IPS DF 6.9 (cell line): ENCODE results near the gene PRKCE.

Experiments
- DNase-seq: peaks from one replicate; pipeline ENCODE4 v3.0.0-alpha.2; 2013; ENCODE audit warnings: low read depth, low spot score
- H3K27ac ChIP-seq: one replicate; pipeline ENCODE4 v1.5.1; 2013; ENCODE audit warnings: low read length, control low read depth
- H3K27me3 ChIP-seq: 2 replicates; pipeline ENCODE4 v1.6.1; 2013; ENCODE audit warnings: mild to moderate bottlenecking, low read length; ENCODE audit not compliant: control insufficient read depth, insufficient read depth
- H3K36me3 ChIP-seq: 2 replicates; pipeline ENCODE4 v1.6.1; 2013; ENCODE audit warnings: low read length; ENCODE audit not compliant: control insufficient read depth, insufficient read depth
- H3K4me1 ChIP-seq: 2 replicates; pipeline ENCODE4 v1.6.1; 2013; ENCODE audit warnings: low read length; ENCODE audit not compliant: control insufficient read depth, insufficient read depth
- H3K4me3 ChIP-seq: 2 replicates; pipeline ENCODE4 v1.5.1; 2013; ENCODE audit warnings: mild to moderate bottlenecking, low read length
- H3K9me3 ChIP-seq: 2 replicates; pipeline ENCODE4 v1.6.1; 2013; ENCODE audit warnings: low read length, inconsistent platforms; ENCODE audit not compliant: control insufficient read depth, insufficient read depth
- WGBS: extraction: QIAGEN DNeasy Blood & Tissue Kit; methylation state at CpG from one replicate; pipeline ENCODE4 v1.1.7; 2013; ENCODE audit warnings: mixed read lengths, missing lambda C conversion rate; ENCODE audit not compliant: insufficient read length, insufficient coverage; 5-methylcytosine and 5-hydroxymethylcytosine counted together

The PRKCE gene

DNA sequence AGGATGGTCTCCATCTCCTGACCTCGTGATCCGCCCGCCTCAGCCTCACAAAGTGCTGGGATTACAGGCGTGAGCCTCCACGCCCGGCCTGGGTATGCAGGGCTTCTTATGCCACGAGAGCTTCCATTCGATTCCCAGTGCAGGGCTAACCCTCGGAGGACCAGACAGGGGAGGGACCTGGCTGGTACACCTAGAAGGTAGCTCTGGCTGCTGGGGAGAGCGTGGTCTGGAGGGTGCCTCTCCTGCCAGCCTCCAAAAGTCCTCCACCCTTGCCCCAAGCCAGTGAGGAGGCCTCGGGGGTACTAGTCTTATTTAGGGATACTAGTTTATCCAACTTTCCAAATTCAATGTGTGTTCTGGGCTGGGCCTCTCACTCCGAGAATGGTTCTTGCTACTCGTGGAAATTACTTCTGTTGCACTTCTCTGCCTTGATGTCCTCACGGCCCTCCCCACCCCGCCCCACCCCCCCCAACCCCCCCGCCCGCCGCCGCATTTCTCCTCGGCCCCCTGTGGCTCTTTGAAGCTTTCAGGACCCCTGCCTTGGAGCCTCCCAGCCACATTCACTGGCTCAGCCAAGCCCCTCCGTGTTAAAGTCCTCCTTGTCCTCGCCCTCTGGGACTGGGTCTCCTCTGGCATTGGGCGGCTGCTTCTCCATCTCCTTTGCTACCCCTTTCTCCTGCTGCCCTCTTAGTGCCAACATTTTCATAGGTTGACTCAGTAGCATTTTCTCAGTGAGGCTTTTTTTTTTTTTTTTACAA is 502.7 kb downstream of the PRKCE start:
- H3K27me3 ChIP-seq: no peaks in the 10 kb centered on the region
- no CpG with 5 or more reads among the region's 23 CpGs for WGBS
- no peaks in the 10 kb centered on the region for H3K4me1 ChIP-seq
- no peak overlapping the region for H3K4me3 ChIP-seq
- no peak for DNase-seq
- no peaks in the 10 kb centered on the region for H3K36me3 ChIP-seq
- H3K9me3 ChIP-seq: no peaks in the 10 kb centered on the region
- H3K27ac ChIP-seq: no peak overlapping the region

DNA sequence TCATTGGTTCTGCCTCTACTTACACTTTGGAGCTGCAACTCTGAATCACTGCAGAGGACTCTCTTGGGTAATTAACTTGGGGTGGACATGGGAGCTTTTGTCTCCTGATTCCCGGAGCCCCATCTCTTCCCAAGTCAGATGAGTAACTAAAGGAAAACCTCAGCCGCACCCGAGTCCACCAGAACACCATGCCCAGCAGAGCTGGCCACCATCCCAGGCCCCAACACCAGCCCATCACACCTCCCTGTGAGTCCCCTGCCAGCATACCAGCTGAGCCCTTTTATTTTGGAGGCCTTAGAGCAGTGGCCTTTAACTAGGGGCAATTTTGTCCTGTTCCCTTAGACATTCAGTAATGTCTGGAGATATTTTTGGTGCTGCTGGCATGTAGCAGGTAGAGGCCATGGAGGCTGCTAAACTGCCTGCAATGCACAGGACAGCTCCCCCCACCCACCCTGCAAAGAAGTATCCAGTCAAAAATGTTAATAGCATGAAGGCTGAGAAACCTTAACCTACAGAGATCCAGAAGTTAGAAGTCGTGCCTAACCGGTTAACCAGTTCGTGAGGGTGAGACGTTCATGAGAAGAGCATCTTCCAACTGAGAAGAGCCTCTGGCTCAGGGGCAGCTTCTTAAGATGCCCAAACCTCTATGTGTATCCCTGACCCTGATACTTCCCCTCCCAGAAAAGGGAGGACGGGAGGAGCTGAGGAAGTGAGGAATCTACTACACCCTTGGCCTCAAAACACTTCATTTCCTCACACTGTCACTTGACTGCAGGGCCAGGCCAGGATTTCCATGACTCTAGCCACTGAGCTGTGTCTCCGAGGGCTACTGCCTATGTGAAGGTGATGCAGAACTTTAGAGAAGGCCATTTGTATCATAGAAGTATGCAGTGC is 505.8 kb downstream of the PRKCE start:
- no peaks in the 10 kb centered on the region for H3K27me3 ChIP-seq
- H3K4me3 ChIP-seq: no peak overlapping the region
- H3K9me3 ChIP-seq: no peaks in the 10 kb centered on the region
- H3K4me1 ChIP-seq: no peaks in the 10 kb centered on the region
- no peak overlapping the region for H3K27ac ChIP-seq
- H3K36me3 ChIP-seq: no peaks in the 10 kb centered on the region
- DNase-seq: no peak
- no CpG with 5 or more reads among the region's 9 CpGs for WGBS

DNA sequence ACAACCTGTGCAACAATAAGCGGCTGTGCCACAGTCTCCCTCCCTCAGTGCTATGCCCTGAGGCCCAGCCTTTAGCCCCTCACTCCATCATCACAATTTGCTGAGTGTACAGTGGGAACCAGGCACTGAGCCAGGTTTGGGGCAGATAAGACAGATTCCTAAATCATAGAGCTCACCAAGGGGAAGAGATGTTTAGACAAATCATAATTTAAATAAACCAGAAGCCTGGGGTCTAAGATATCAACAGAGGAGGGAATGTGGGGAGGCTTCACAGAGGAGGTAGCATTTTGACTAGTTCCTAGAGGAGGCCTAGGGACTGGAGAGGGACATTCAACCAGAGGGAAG is 506.5 kb downstream of the PRKCE start:
- H3K4me3 ChIP-seq: no peak overlapping the region
- no peak for DNase-seq
- no peak overlapping the region for H3K27ac ChIP-seq
- H3K4me1 ChIP-seq: no peaks in the 10 kb centered on the region
- no CpG with 5 or more reads among the region's 1 CpG for WGBS
- no peaks in the 10 kb centered on the region for H3K36me3 ChIP-seq
- no peaks in the 10 kb centered on the region for H3K27me3 ChIP-seq
- H3K9me3 ChIP-seq: no peaks in the 10 kb centered on the region

DNA sequence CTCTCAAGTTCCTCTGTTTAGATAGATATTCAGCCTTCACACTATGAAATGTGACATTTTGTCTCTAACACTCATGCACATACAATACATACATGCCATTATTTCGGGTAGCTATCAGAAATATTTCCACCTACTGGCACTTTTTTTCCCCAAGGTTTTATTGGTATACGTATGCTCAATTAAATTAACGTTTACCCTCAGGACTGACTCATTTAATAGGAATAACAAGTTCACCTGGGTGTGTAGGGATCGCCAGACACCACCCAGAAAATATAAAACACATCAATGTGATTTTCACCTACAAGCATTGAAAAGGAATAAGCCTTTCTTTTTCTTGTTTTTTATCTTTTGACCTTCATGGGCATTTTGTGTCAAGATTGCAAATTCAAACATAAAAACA is 507.2 kb downstream of the PRKCE start:
- Histone ChIP-seq H3K27me3 (no peaks in the 10 kb centered on the region), H3K27ac (no peak overlapping the region), H3K4me1 (no peaks in the 10 kb centered on the region), H3K9me3 (no peaks in the 10 kb centered on the region), H3K36me3 (no peaks in the 10 kb centered on the region), H3K4me3 (no peak overlapping the region)
- no CpG with 5 or more reads among the region's 4 CpGs for WGBS
- DNase-seq: no peak

DNA sequence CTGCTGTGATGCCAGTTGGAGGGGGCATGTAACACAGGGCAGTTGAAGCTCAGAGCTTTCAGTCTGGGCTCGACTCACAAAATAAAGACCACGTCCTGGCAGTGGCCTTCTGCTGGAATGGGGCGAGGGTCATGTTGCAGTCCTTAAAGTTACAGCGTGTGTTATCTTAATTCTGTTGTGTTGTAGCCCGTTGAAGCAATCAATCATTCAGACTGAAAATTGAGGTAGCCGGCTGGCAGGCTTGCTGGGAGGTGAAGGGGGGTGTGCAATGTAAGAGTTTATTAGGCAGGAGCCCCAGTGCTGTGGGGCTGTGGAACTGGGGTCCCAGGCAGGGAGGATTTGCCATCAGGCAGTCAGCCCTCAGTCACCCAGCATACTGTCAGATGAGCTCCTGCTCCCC is 508.9 kb downstream of the PRKCE start:
- WGBS: no CpG with 5 or more reads among the region's 6 CpGs
- Histone ChIP-seq H3K4me3 (no peak overlapping the region), H3K27ac (no peak overlapping the region), H3K27me3 (no peaks in the 10 kb centered on the region), H3K4me1 (no peaks in the 10 kb centered on the region), H3K9me3 (no peaks in the 10 kb centered on the region), H3K36me3 (no peaks in the 10 kb centered on the region)
- no peak for DNase-seq

DNA sequence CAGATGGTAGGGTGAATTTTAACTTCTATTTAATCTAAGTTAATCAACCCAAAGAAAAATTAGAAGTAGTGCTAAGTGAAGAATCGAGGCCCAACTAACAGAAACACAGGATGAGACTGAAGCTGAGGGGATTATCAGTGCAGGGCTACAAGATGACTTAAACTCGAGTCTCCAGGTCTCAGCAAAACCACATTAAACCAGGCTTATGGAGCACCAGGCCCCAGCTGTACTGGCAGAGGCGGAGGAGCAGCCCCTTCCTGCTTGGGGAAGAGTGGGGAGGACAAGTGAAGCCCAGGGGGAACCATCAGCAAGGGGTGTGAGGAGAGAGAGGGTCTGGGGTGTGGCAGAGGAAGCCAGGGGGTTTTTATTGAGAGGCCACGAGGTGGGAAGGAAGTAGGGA is 509.8 kb downstream of the PRKCE start:
- DNase-seq: no peak
- Histone ChIP-seq H3K36me3 (no peaks in the 10 kb centered on the region), H3K4me3 (no peak overlapping the region), H3K27ac (no peak overlapping the region), H3K4me1 (no peaks in the 10 kb centered on the region), H3K27me3 (no peaks in the 10 kb centered on the region; the same call in 1 of the 2 replicates), H3K9me3 (no peaks in the 10 kb centered on the region)
- no CpG with 5 or more reads among the region's 4 CpGs for WGBS

GRCh38 chr2:46161911-46162310 is 510.4 kb downstream of the PRKCE start:
- Histone ChIP-seq H3K4me3 (no peak overlapping the region), H3K27ac (no peak overlapping the region), H3K9me3 (no peaks in the 10 kb centered on the region), H3K4me1 (no peaks in the 10 kb centered on the region), H3K36me3 (no peaks in the 10 kb centered on the region), H3K27me3 (no peaks in the 10 kb centered on the region; the same call in 1 of the 2 replicates)
- no CpG with 5 or more reads among the region's 3 CpGs for WGBS
- no peak for DNase-seq

DNA sequence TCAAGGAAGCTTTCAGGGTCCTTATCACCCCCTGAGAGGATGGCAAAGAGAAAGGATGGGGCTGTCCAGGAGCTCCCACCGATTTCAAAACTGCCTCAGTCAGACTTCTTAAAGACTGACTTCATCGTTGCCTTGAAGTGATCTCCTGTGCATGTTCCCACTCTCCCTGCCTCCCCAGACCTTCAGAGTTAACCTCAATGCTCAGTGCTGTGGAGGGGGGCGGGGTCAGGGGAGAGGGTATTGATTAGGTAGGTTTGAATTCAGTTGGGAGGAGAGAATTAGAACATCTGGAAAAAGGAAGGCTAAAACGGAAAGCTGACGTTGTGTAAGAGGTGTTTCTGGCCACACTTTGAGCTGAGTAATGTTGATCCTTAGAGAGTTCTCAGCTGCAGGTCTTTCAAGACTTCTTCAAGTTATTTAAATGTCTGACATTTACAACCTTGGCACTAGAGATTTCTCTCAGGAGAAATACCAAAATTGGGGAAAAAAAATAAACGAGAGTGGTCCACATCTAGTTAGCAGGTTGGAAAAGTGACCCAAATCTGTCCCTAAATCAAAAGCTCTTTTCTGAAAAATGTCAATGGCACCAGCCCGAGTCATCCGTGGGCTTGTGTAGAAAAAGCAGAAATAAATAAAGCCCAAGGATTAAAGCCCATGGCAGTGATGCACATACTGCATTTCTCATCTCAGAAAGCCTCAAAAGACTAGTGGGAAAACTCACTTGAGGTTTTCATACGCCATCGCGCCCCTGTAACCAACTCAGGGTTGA is 511.0 kb downstream of the PRKCE start:
- Histone ChIP-seq H3K4me3 (no peak overlapping the region), H3K9me3 (no peaks in the 10 kb centered on the region), H3K27ac (no peak overlapping the region), H3K36me3 (no peaks in the 10 kb centered on the region), H3K27me3 (no peaks in the 10 kb centered on the region; the same call in 1 of the 2 replicates), H3K4me1 (no peaks in the 10 kb centered on the region)
- DNase-seq: no peak
- WGBS: 100% methylated on average over 1 of the region's 11 CpGs

DNA sequence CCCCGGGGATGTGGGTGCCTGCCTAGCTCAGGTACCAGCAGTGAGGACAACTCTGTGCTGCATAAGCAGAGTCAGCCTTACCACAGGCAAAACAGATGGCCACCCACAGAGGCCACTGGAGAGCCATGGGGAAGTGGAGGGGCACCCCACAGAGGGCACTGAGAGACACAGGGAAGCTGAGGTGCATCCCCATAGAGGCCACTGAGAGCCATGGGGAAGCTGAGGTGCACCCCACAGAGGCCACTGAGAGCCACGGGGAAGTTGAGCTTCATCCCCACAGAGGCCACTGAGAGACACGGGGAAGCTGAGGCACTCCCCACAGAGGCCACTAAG is 511.6 kb downstream of the PRKCE start:
- no peak overlapping the region for H3K27ac ChIP-seq
- H3K36me3 ChIP-seq: no peaks in the 10 kb centered on the region
- H3K4me1 ChIP-seq: no peaks in the 10 kb centered on the region
- H3K9me3 ChIP-seq: no peaks in the 10 kb centered on the region
- no peak overlapping the region for H3K4me3 ChIP-seq
- DNase-seq: no peak
- no CpG with 5 or more reads among the region's 3 CpGs for WGBS
- no peaks in the 10 kb centered on the region; the same call in 1 of the 2 replicates for H3K27me3 ChIP-seq

GRCh38 chr2:46163804-46164528 is 512.5 kb downstream of the PRKCE start:
- Histone ChIP-seq H3K36me3 (no peaks in the 10 kb centered on the region), H3K9me3 (no peaks in the 10 kb centered on the region), H3K27me3 (no peaks in the 10 kb centered on the region; the same call in 1 of the 2 replicates), H3K4me3 (no peak overlapping the region), H3K4me1 (no peaks in the 10 kb centered on the region), H3K27ac (no peak overlapping the region)
- WGBS: no CpG with 5 or more reads among the region's 8 CpGs
- no peak for DNase-seq
